Measurements from ENCODE around the gene C17orf107. TPM values are rescaled to one million over a fixed set of nuclear protein-coding genes. Genes with fewer than 3 reads are reported as not detected.

The C17orf107 gene
- total and polyA plus RNA-seq, 9 of the 15 experiments (the other 6 are each of a cell fraction or from before 2014, with no cell fraction given): 0.05 to 0.29 (median 0.07) TPM; not detected in 4

DNA sequence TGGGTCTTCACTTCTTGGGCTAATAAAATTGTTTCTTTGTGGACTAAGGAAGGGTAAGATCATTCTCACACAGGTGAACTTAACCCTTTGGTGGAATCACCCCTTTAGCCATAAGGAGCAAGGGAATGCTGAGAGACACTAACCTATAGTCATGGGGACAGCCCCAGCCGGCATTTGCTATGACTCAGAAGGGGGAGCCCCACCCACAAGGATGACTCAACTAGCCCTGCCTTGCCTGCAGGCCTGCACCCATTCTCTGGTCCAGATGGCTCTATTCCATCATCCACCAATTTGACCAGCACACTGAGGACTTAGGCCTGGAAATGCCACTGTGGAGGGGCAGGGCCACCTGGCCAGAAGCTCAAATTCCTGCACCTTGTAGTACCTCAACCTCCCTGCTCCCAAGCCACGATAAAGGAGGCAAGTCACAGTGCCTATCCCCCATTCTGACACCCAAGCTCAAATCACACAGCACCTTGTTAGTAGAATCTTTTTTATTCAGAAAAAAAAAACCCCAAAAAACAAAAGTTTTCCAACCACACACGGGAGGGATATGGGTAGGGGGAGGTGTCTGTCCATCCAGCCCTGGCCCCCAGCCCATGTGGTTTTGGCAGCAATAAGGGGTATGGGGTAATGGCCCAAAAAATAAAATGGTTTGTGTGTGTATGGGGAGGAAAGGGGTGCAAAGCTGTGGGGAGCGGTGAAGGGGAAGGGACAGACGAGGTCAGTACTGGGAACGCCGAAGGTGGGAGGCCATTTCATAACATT lies 46.0 kb downstream of the C17orf107 start (continued):
- TF ChIP-seq, protein P1, sequence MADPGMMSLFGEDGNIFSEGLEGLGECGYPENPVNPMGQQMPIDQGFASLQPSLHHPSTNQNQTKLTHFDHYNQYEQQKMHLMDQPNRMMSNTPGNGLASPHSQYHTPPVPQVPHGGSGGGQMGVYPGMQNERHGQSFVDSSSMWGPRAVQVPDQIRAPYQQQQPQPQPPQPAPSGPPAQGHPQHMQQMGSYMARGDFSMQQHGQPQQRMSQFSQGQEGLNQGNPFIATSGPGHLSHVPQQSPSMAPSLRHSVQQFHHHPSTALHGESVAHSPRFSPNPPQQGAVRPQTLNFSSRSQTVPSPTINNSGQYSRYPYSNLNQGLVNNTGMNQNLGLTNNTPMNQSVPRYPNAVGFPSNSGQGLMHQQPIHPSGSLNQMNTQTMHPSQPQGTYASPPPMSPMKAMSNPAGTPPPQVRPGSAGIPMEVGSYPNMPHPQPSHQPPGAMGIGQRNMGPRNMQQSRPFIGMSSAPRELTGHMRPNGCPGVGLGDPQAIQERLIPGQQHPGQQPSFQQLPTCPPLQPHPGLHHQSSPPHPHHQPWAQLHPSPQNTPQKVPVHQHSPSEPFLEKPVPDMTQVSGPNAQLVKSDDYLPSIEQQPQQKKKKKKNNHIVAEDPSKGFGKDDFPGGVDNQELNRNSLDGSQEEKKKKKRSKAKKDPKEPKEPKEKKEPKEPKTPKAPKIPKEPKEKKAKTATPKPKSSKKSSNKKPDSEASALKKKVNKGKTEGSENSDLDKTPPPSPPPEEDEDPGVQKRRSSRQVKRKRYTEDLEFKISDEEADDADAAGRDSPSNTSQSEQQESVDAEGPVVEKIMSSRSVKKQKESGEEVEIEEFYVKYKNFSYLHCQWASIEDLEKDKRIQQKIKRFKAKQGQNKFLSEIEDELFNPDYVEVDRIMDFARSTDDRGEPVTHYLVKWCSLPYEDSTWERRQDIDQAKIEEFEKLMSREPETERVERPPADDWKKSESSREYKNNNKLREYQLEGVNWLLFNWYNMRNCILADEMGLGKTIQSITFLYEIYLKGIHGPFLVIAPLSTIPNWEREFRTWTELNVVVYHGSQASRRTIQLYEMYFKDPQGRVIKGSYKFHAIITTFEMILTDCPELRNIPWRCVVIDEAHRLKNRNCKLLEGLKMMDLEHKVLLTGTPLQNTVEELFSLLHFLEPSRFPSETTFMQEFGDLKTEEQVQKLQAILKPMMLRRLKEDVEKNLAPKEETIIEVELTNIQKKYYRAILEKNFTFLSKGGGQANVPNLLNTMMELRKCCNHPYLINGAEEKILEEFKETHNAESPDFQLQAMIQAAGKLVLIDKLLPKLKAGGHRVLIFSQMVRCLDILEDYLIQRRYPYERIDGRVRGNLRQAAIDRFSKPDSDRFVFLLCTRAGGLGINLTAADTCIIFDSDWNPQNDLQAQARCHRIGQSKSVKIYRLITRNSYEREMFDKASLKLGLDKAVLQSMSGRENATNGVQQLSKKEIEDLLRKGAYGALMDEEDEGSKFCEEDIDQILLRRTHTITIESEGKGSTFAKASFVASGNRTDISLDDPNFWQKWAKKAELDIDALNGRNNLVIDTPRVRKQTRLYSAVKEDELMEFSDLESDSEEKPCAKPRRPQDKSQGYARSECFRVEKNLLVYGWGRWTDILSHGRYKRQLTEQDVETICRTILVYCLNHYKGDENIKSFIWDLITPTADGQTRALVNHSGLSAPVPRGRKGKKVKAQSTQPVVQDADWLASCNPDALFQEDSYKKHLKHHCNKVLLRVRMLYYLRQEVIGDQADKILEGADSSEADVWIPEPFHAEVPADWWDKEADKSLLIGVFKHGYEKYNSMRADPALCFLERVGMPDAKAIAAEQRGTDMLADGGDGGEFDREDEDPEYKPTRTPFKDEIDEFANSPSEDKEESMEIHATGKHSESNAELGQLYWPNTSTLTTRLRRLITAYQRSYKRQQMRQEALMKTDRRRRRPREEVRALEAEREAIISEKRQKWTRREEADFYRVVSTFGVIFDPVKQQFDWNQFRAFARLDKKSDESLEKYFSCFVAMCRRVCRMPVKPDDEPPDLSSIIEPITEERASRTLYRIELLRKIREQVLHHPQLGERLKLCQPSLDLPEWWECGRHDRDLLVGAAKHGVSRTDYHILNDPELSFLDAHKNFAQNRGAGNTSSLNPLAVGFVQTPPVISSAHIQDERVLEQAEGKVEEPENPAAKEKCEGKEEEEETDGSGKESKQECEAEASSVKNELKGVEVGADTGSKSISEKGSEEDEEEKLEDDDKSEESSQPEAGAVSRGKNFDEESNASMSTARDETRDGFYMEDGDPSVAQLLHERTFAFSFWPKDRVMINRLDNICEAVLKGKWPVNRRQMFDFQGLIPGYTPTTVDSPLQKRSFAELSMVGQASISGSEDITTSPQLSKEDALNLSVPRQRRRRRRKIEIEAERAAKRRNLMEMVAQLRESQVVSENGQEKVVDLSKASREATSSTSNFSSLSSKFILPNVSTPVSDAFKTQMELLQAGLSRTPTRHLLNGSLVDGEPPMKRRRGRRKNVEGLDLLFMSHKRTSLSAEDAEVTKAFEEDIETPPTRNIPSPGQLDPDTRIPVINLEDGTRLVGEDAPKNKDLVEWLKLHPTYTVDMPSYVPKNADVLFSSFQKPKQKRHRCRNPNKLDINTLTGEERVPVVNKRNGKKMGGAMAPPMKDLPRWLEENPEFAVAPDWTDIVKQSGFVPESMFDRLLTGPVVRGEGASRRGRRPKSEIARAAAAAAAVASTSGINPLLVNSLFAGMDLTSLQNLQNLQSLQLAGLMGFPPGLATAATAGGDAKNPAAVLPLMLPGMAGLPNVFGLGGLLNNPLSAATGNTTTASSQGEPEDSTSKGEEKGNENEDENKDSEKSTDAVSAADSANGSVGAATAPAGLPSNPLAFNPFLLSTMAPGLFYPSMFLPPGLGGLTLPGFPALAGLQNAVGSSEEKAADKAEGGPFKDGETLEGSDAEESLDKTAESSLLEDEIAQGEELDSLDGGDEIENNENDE (IDR thresholded peaks at IDR 0.05; ENCODE audit: low read depth, low read length): no peak
- TF ChIP-seq RBBP5 (IDR thresholded peaks at IDR 0.05; ENCODE audit: borderline replicate concordance, insufficient read depth, low read length, poor library complexity, severe bottlenecking): no peak
- TF ChIP-seq NFYB (IDR thresholded peaks at IDR 0.05; ENCODE audit: extremely low read depth, insufficient read length): no peak
- TF ChIP-seq NFE2 (IDR thresholded peaks at IDR 0.05; ENCODE audit: low read depth): peak; percentile 48
- TF ChIP-seq ZNF143 (CRISPR knock-in tag; IDR thresholded peaks at IDR 0.05): no peak
- 0 out of 2 replicates have a peak, but pooled peaks have one; percentile 10 for TF ChIP-seq PML (IDR thresholded peaks at IDR 0.05; ENCODE audit: low read length)
- no peak for TF ChIP-seq RNF219 (CRISPR knock-in tag; IDR thresholded peaks at IDR 0.05)
- TF ChIP-seq MYC (IDR thresholded peaks at IDR 0.05; ENCODE audit: low read depth, low read length): peak; percentile 24; the same call in 1 of the 2 replicates
- TF ChIP-seq MYC (CRISPR knock-in tag; IDR thresholded peaks at IDR 0.05; ENCODE audit: borderline replicate concordance, low read depth): no peak
- TF ChIP-seq HEY1 (CRISPR knock-in tag; IDR thresholded peaks at IDR 0.05; ENCODE audit: borderline replicate concordance): no peak
- TF ChIP-seq POLR2B (IDR thresholded peaks at IDR 0.05; ENCODE audit: low read depth, partially characterized antibody): peak; percentile 26
- TF ChIP-seq ZC3H4 (CRISPR knock-in tag; IDR thresholded peaks at IDR 0.05; ENCODE audit: borderline replicate concordance): no peak
